IMR-90 (cell line): Measurements from ENCODE around the gene WDR70. TPM values are rescaled to one million over a fixed set of nuclear protein-coding genes. Genes with fewer than 3 reads are reported as not detected.

Source experiments
- ATAC-seq: fragments of 200-7000 bp; cut with Tn5 transposase; 2 replicates; pipeline ENCODE4 v1.9.1; 2020; ENCODE audit warnings: low read depth, mild to moderate bottlenecking, moderate library complexity
- BruUV-seq: library from RNA; stranded (reverse); fragments of 400-500 nt; replicated peaks from 2 replicates; lab custom pipeline; 2021; lab: Mats Ljungman, UMichigan
- CTCF ChIA-PET: fragments of 300-600 bp; formaldehyde crosslinking; extraction: SDS; loops from one replicate; lab custom pipeline; 2021; ENCODE audit warnings: antibody characterized with exemption; lab: Yijun Ruan, JAX
- POLR2A ChIA-PET: fragments of 300-600 bp; sonication (Branson Sonifier 250); formaldehyde crosslinking; loops from one replicate; lab custom pipeline; 2022; ENCODE audit warnings: antibody characterized with exemption; ENCODE audit not compliant: unreplicated experiment; lab: Charles Lee
- DNase-seq: peaks from one replicate; pipeline ENCODE4 v3.0.0; 2013
- H2AFZ ChIP-seq: replicated peaks from 2 replicates; pipeline ENCODE3; 2013; ENCODE audit warnings: low read length, mild to moderate bottlenecking; ENCODE audit not compliant: poor library complexity
- H2AK5ac ChIP-seq: 2 replicates; pipeline ENCODE4 v1.6.1; 2013; ENCODE audit warnings: low read depth, low read length, inconsistent platforms
- H2AK9ac ChIP-seq: replicated peaks from 2 replicates; pipeline ENCODE3; 2013; ENCODE audit warnings: mild to moderate bottlenecking, low read depth, low read length, moderate library complexity; ENCODE audit not compliant: poor library complexity
- H2BK120ac ChIP-seq: 2 replicates; pipeline ENCODE4 v1.6.1; 2013; ENCODE audit warnings: low read depth, low read length, inconsistent platforms
- H2BK15ac ChIP-seq: 3 replicates; pipeline ENCODE4 v1.6.1; 2013; ENCODE audit warnings: low read depth, low read length, inconsistent platforms
- H2BK20ac ChIP-seq: 2 replicates; pipeline ENCODE4 v1.6.1; 2013; ENCODE audit warnings: low read depth, mild to moderate bottlenecking, inconsistent platforms, low read length, moderate library complexity
- H2BK5ac ChIP-seq: 2 replicates; pipeline ENCODE4 v1.6.1; 2013; ENCODE audit warnings: mild to moderate bottlenecking, low read depth, low read length, inconsistent platforms; ENCODE audit not compliant: poor library complexity, severe bottlenecking
- H3K14ac ChIP-seq: replicated peaks from 2 replicates; pipeline ENCODE4 v1.6.1; 2013; ENCODE audit warnings: low read depth, low read length, inconsistent platforms
- H3K18ac ChIP-seq: 2 replicates; pipeline ENCODE4 v1.6.1; 2013; ENCODE audit warnings: low read depth, low read length, control low read depth
- H3K23ac ChIP-seq: 2 replicates; pipeline ENCODE4 v1.6.1; 2013; ENCODE audit warnings: low read depth, low read length, inconsistent platforms
- H3K27ac ChIP-seq: 2 replicates; pipeline ENCODE4 v1.5.1; 2013; ENCODE audit warnings: mild to moderate bottlenecking, control low read depth, low read length; ENCODE audit not compliant: insufficient read depth
- H3K27me3 ChIP-seq: 2 replicates; pipeline ENCODE4 v1.6.1; 2013; ENCODE audit warnings: low read length; ENCODE audit not compliant: control insufficient read depth, insufficient read depth
- H3K36me3 ChIP-seq: 2 replicates; pipeline ENCODE4 v1.6.1; 2013; ENCODE audit warnings: low read length, mixed read lengths; ENCODE audit not compliant: control insufficient read depth, insufficient read depth
- H3K4ac ChIP-seq: 2 replicates; pipeline ENCODE4 v1.6.1; 2013; ENCODE audit warnings: low read depth, low read length, inconsistent platforms
- H3K4me1 ChIP-seq: 2 replicates; pipeline ENCODE4 v1.6.1; 2013; ENCODE audit warnings: low read length, mixed read lengths; ENCODE audit not compliant: control insufficient read depth, insufficient read depth
- H3K4me2 ChIP-seq: 2 replicates; pipeline ENCODE4 v1.6.1; 2013; ENCODE audit warnings: low read depth, mild to moderate bottlenecking, control low read depth, low read length, moderate library complexity
- H3K4me3 ChIP-seq: 2 replicates; pipeline ENCODE4 v1.5.1; 2013; ENCODE audit warnings: low read depth, mild to moderate bottlenecking, control low read depth, low read length, moderate library complexity; ENCODE audit not compliant: insufficient read depth
- H3K56ac ChIP-seq: 2 replicates; pipeline ENCODE4 v1.6.1; 2013; ENCODE audit warnings: low read length, inconsistent platforms; ENCODE audit not compliant: insufficient read depth; ENCODE audit errors: extremely low read depth
- H3K79me1 ChIP-seq, 2 experiments: 2 replicates each; pipeline ENCODE4 v1.6.1; 2013; ENCODE audit warnings: low read length in 2 of 2, inconsistent platforms in 1 of 2, low read depth in 1 of 2
- H3K9ac ChIP-seq: 2 replicates; pipeline ENCODE4 v1.6.1; 2013; ENCODE audit warnings: low read depth, low read length, control low read depth
- H3K9me1 ChIP-seq: 2 replicates; pipeline ENCODE4 v1.6.1; 2013; ENCODE audit warnings: low read length, inconsistent platforms; ENCODE audit not compliant: insufficient read depth
- H3K9me3 ChIP-seq: 2 replicates; pipeline ENCODE4 v1.6.1; 2013; ENCODE audit warnings: low read length; ENCODE audit not compliant: control insufficient read depth, insufficient read depth
- H4K20me1 ChIP-seq: 2 replicates; pipeline ENCODE4 v1.6.1; 2013; ENCODE audit warnings: low read length, inconsistent platforms; ENCODE audit not compliant: insufficient read depth
- H4K5ac ChIP-seq: 2 replicates; pipeline ENCODE4 v1.6.1; 2013; ENCODE audit warnings: mild to moderate bottlenecking, low read depth, low read length, control low read depth
- H4K8ac ChIP-seq, 2 experiments: 2 replicates each; pipeline ENCODE4 v1.6.1; 2013; ENCODE audit warnings: low read depth in 2 of 2, low read length in 2 of 2, control low read depth in 1 of 2, inconsistent platforms in 1 of 2
- H4K91ac ChIP-seq: 2 replicates; pipeline ENCODE4 v1.6.1; 2013; ENCODE audit warnings: low read depth, low read length, inconsistent platforms; ENCODE audit not compliant: insufficient read depth
- BHLHE40 ChIP-seq: fragments of 150-350 bp; IDR thresholded peaks from 2 replicates; pipeline ENCODE4 v1.6.1; 2016; ENCODE audit warnings: mild to moderate bottlenecking, low read depth, low read length
- CEBPB ChIP-seq: IDR thresholded peaks from 2 replicates; pipeline ENCODE4 v1.6.1; 2012; ENCODE audit warnings: low read depth, low read length, improper control_type of control experiment
- CHD1 ChIP-seq: IDR thresholded peaks from 2 replicates; pipeline ENCODE4 v1.6.1; 2012; ENCODE audit warnings: low read depth, low read length, improper control_type of control experiment
- ELK1 ChIP-seq: fragments of 150-350 bp; IDR thresholded peaks from 2 replicates; pipeline ENCODE4 v1.6.1; 2016; ENCODE audit warnings: low read depth, mild to moderate bottlenecking, low read length, moderate library complexity, borderline replicate concordance
- FOS ChIP-seq: fragments of 150-350 bp; IDR thresholded peaks from 2 replicates; pipeline ENCODE4 v1.6.1; 2016; ENCODE audit warnings: low read depth, low read length
- MAFK ChIP-seq: IDR thresholded peaks from 2 replicates; pipeline ENCODE4 v1.6.1; 2012; ENCODE audit warnings: low read depth, low read length, improper control_type of control experiment
- MAZ ChIP-seq: IDR thresholded peaks from 2 replicates; pipeline ENCODE4 v1.6.1; 2012; ENCODE audit warnings: low read depth, mild to moderate bottlenecking, low read length, improper control_type of control experiment, moderate library complexity, borderline replicate concordance
- MXI1 ChIP-seq: IDR thresholded peaks from 2 replicates; pipeline ENCODE4 v1.6.1; 2012; ENCODE audit warnings: low read depth, mild to moderate bottlenecking, low read length, moderate library complexity, borderline replicate concordance
- NFE2L2 ChIP-seq: fragments of 150-350 bp; IDR thresholded peaks from 2 replicates; pipeline ENCODE4 v1.6.1; 2016; ENCODE audit warnings: low read depth, mild to moderate bottlenecking, low read length
- POLR2A ChIP-seq: IDR thresholded peaks from 2 replicates; pipeline ENCODE4 v1.6.1; 2012; ENCODE audit warnings: mild to moderate bottlenecking, low read depth, low read length
- RAD21 ChIP-seq: IDR thresholded peaks from 2 replicates; pipeline ENCODE4 v1.6.1; 2012; ENCODE audit warnings: low read length, improper control_type of control experiment
- RCOR1 ChIP-seq: IDR thresholded peaks from 2 replicates; pipeline ENCODE4 v1.6.1; 2012; ENCODE audit warnings: mild to moderate bottlenecking, low read length, improper control_type of control experiment; ENCODE audit not compliant: insufficient replicate concordance
- RFX5 ChIP-seq: IDR thresholded peaks from 2 replicates; pipeline ENCODE4 v1.8.0; 2012; ENCODE audit warnings: low read depth, mild to moderate bottlenecking, low read length, moderate library complexity
- SMC3 ChIP-seq: fragments of 150-350 bp; IDR thresholded peaks from 2 replicates; pipeline ENCODE4 v1.6.1; 2016; ENCODE audit warnings: low read depth, mild to moderate bottlenecking, antibody characterized with exemption, low read length, moderate library complexity
- USF2 ChIP-seq: fragments of 150-350 bp; IDR thresholded peaks from 2 replicates; pipeline ENCODE4 v1.6.1; 2017; ENCODE audit warnings: mild to moderate bottlenecking, antibody characterized with exemption, low read length, low read depth
- WGBS, 2 experiments: methylation state at CpG; one replicate each; pipeline versions ENCODE4 v1.1.5 to v1.1.7; 2013; ENCODE audit warnings: missing lambda C conversion rate in 2 of 2; ENCODE audit not compliant: insufficient read length in 1 of 2; ENCODE audit errors: extremely low coverage in 2 of 2; 5-methylcytosine and 5-hydroxymethylcytosine counted together
- dilution Hi-C: fragments of 300-500 bp; cut with HindIII; formaldehyde crosslinking; loops from one replicate; pipeline ENCODE4 v1.14.3; 2018; ENCODE audit warnings: low sequenced_read_pairs; ENCODE audit not compliant: unreplicated experiment
- in situ Hi-C: fragments of 300-500 bp; cut with MboI; formaldehyde crosslinking; loops from 3 replicates; pipeline ENCODE4 v1.14.3; 2019; ENCODE audit warnings: low sequenced_read_pairs, inconsistent platforms, mixed read lengths
- intact Hi-C: fragments of 100-400 bp; cut with micrococcal nuclease; formaldehyde crosslinking; loops from 2 replicates; pipeline ENCODE4 v1.10.0; 2022
- polyA plus RNA-seq, 3 experiments: library from polyadenylated mRNA; depleted of rRNA; stranded (reverse); fragments of >200 nt; gene quantifications; 2 replicates each; pipeline ENCODE4 v1.2.3, GENCODE V29; 2012; ENCODE audit warnings: low replicate concordance in 1 of 3
- total RNA-seq: library from RNA; depleted of rRNA; stranded (reverse); fragments of >200 nt; gene quantifications from 2 replicates; pipeline ENCODE4 v1.2.3, GENCODE V29; 2012
- TF ChIP-seq, protein P1 (sequence below): conservative IDR thresholded peaks from 2 replicates; pipeline ENCODE4 v1.5.1; 2012; ENCODE audit warnings: mild to moderate bottlenecking, low read depth, low read length, improper control_type of control experiment

Gene WDR70
- total and polyA plus RNA-seq, 2 of the 4 experiments (the other 2 are of a cell fraction) = 16.7 to 29.9 TPM

DNA sequence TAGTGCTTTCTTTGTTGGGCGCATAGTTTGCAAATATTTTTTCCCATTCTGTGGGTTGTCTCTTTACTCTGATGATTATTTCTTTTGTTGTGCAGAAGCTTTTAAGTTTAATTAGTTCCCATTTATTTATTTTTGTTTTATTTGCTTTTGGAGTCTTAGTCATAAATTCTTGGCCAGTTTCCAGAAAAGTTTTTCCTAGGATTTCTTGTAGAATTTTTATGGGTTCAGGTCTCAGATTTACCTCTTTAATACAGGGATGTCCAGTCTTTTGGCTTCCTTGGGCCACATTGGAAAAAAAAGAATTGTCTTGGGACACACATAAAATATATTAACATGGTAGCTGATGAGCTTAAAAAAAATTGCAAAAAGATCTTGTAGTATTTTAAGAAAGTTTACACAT, 122.0 kb downstream of the WDR70 start:
- Histone ChIP-seq H3K18ac (no peak overlapping the region), H3K14ac (no peak overlapping the region), H4K20me1 (no peaks in the 10 kb centered on the region), H3K27ac (no peak overlapping the region), H2AK5ac (no peak overlapping the region), H3K4me2 (no peak overlapping the region), H2BK15ac (no peak overlapping the region), H2BK20ac (no peak overlapping the region), H3K4me3 (no peak overlapping the region), H3K56ac (no peak overlapping the region), H3K9ac (no peak overlapping the region), H3K9me1 (no peaks in the 10 kb centered on the region), H3K36me3 (0 out of 2 replicates have a peak, but pooled peaks cover 2% of the 10 kb centered on the region), H2AK9ac (no peak overlapping the region), H2BK5ac (no peak overlapping the region), H3K9me3 (no peaks in the 10 kb centered on the region), H2AFZ (no peak overlapping the region), H3K27me3 (no peaks in the 10 kb centered on the region), H3K4me1 (peaks cover under 1% of the 10 kb centered on the region; the same call in 1 of the 2 replicates), H2BK120ac (no peak overlapping the region), H4K8ac (no peak overlapping the region), H3K79me1 (peaks cover 5 to 6% of the 10 kb centered on the region in 2 experiments; a peak in 1 of 4 replicates), H4K91ac (no peak overlapping the region), H3K4ac (no peak overlapping the region), H3K23ac (no peak overlapping the region), H4K5ac (no peak overlapping the region)
- TF ChIP-seq MXI1 (no peak), RAD21 (no peak), USF2 (no peak), RFX5 (no peak), CEBPB (no peak), NFE2L2 (no peak), BHLHE40 (no peak), SMC3 (no peak), MAZ (no peak), MAFK (no peak), POLR2A (no peak), RCOR1 (no peak), FOS (no peak), CHD1 (no peak), ELK1 (no peak)
- TF ChIP-seq, protein P1, sequence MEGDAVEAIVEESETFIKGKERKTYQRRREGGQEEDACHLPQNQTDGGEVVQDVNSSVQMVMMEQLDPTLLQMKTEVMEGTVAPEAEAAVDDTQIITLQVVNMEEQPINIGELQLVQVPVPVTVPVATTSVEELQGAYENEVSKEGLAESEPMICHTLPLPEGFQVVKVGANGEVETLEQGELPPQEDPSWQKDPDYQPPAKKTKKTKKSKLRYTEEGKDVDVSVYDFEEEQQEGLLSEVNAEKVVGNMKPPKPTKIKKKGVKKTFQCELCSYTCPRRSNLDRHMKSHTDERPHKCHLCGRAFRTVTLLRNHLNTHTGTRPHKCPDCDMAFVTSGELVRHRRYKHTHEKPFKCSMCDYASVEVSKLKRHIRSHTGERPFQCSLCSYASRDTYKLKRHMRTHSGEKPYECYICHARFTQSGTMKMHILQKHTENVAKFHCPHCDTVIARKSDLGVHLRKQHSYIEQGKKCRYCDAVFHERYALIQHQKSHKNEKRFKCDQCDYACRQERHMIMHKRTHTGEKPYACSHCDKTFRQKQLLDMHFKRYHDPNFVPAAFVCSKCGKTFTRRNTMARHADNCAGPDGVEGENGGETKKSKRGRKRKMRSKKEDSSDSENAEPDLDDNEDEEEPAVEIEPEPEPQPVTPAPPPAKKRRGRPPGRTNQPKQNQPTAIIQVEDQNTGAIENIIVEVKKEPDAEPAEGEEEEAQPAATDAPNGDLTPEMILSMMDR = no peak
- no peak for ATAC-seq
- in situ Hi-C loops (no loop called here), dilution Hi-C loops (no loop called here), intact Hi-C loops (no loop called here)
- peak; percentile 7 for DNase-seq
- CTCF ChIA-PET = interaction anchor here (0.7 kb wide), 2 partner anchors 74 to 97 kb away, joined by 3 to 4 read pairs; no protein-coding TSS in a partner anchor
- WGBS, 2 experiments = no CpG with 5 or more reads among the region's 1 CpG
- no TSS peak for BruUV-seq
- POLR2A ChIA-PET = no interaction called here
